Erythroblast (primary cell): ENCODE data around the gene HOXA4.

Experiments
- DNase-seq, 2 experiments: peaks; one replicate each; lab custom pipeline; 2025; lab: John Stamatoyannopoulos, UW
- GATA1 ChIP-seq: IDR thresholded peaks from 2 replicates; pipeline ENCODE4 v1.6.1; 2011; ENCODE audit warnings: low read depth, mild to moderate bottlenecking, control low read depth, low read length, moderate library complexity
- POLR2A ChIP-seq: IDR thresholded peaks from 2 replicates; pipeline ENCODE4 v1.6.1; 2011; ENCODE audit warnings: mild to moderate bottlenecking, low read length

Gene HOXA4

GRCh38 chr7:27157702-27158431 lies 27.3 kb upstream of the HOXA4 start:
- no peak for TF ChIP-seq GATA1
- no peak for TF ChIP-seq POLR2A
- no peak for DNase-seq

DNA sequence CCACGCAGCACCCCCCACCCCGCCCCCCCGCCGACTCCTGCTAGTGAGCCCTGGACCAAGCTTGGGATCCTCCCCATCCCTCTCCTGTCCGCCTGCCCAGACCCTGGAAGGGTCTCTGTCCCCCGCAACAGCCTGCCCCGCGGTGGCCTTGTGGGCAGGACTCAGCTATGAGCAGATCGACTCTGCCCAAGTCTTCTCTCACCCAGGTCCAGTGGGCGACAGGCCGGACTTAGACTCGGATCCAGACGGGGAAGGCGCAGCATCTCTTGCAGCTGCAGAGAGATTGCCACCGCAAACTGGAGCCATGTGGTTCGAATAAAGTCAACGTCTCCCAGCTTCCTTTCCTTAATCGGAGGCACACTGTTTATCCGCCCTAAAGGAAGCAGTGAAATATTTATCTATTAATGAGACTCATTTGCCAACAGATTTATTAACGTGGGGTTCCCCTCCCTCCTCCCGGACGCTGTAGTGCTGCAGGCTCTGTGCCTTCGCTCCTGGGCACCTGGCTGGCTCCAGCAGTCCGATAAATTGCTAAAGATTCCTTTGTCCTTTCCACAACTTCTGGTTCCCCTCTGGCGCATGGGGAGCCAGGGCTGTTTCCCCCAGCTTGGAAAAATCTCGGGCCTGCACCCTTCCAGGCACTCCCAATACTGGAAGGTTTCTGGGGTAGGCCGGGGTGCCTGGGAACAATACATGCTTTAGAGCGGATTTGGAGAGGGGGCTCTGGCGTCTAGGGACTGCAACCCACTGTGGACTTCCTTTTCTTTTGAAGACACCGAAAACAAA lies 26.6 kb upstream of the HOXA4 start:
- no peak for TF ChIP-seq POLR2A
- no peak for TF ChIP-seq GATA1

GRCh38 chr7:27156508-27156898 lies 25.9 kb upstream of the HOXA4 start, which contains the start of gene HOXA7:
Gene HOXA7 (minus strand): TSS chr7:27156675. CDS start chr7:27156545, 130 bp downstream.
- no peak for DNase-seq
- no peak for TF ChIP-seq POLR2A
- no peak for TF ChIP-seq GATA1

More for the DNA sequence above, 26.6 kb upstream of the HOXA4 start:
- no peak for DNase-seq

- DNase-seq, result no peak
- TF ChIP-seq GATA1, result no peak
- TF ChIP-seq POLR2A, result no peak
These were observed 25.4 kb upstream of the HOXA4 start for GRCh38 chr7:27155816-27156507.

DNA sequence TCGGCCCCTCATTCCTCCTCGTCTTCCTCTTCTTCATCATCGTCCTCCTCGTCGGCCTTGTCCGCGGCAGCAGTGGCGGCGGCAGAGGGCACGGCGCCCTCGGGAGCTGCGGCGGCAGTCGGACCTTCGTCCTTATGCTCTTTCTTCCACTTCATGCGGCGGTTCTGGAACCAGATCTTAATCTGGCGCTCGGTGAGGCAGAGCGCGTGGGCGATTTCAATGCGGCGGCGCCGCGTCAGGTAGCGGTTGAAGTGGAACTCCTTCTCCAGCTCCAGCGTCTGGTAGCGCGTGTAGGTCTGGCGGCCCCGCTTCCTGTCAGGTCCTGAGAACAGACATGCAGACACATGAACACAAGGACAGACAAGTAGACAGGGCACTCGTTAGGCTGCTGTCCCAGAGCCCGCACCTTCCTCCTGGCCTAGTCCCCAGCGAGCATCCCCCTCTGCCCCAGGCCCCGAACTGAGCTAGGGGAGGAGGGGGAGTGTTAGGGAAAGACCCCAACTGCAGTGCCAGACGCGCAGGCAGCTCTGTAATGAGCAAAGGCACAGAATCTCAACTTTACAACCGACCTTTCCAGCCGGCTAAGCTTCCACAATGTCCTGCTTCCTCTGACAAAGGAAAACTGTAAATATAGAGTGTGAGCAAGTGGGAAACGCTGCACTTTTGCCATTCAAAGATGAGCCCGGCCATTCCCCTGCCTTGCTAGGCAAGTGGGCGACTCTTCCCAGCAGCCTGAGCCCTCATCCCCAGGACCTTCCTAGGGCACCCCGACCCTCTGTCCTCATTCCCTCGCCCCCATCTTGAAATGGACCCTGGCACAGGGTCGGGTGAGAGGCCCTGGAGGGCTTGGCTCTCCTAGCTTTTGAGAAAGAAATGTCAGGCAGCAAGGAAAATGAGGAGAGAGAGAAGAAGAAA lies 24.6 kb upstream of the HOXA4 start:
- no peak for TF ChIP-seq GATA1
- no peak for TF ChIP-seq POLR2A
- DNase-seq, result no peak

DNA sequence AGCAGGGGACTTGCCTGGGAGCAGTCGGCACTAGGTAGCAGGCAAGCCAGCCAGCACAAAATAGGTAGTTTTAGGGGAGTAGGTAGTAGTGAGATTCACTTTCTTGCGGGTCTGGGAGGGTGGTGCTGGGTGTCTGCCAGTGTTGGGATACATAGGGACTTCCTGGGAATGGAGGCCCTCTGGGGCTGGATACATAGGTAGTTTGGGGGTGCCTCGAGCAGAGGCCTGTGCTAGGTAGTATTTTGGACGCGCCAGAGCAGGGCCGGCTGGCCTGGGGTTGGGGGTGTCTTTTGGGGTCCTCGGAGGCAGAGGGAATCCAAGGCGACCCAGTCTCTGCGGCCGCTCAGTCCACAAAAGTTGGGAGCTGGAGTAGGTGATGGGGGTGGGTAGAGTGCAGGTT lies 23.8 kb upstream of the HOXA4 start:
- TF ChIP-seq GATA1, result no peak
- no peak for TF ChIP-seq POLR2A
- no peak for DNase-seq

GRCh38 chr7:27153526-27153925 lies 23.0 kb upstream of the HOXA4 start:
- DNase-seq, result no peak
- TF ChIP-seq GATA1, result no peak
- no peak for TF ChIP-seq POLR2A

GRCh38 chr7:27152816-27153442 lies 22.4 kb upstream of the HOXA4 start:
- TF ChIP-seq POLR2A (no peak), GATA1 (no peak)
- DNase-seq, result no peak

DNA sequence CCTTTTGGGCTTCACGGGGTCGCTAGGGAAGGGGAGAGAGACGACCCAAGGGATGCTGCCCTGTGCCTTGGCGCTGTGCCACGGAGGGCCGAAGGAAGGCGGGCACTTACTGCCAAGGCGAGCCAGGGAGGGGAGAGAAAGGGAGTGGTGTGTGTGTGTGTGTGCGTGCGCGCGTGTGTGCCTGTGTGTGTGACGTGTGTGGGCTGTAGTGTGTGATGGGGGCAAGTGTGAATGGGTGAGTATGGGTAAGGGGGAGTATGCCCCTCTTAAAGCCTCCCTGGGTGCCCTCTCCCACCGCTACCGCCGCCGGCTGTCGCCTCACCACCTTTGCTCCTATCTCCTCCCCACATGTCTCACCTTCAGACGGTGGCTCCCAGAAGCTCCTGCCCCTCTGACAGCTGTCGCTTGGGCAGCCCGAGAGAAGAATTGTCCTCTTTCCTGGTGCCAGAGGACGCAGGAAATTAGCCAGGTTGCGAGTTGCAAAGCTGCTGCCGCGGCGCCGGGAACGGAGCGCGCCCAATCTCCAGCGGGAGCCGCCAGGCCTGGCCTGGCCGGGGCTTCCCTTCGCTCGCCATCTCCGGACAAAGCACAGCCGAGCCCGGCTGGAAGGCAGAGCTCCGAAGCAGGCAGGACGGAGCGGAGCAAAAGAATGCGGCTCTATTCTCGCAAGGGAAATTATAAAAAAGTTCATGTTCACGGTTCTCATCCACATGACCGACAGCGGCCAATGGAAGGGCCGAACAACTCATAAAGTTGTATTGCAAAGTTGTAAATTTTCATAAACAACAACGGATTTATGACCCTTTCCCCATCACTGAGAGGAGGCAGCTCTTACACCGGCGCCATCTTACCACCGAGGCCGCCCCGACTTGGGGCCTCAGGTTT lies 21.6 kb upstream of the HOXA4 start, which contains the start of gene HOXA3:
Gene HOXA3 (minus strand): TSS at position 653 of the 885 bp plus-strand sequence. CDS start 41,943 bp downstream, outside the sequence.
- TF ChIP-seq POLR2A (no peak), GATA1 (no peak)
- DNase-seq, result no peak

GRCh38 chr7:27151341-27151930 lies 20.9 kb upstream of the HOXA4 start:
- DNase-seq, result no peak
- no peak for TF ChIP-seq GATA1
- no peak for TF ChIP-seq POLR2A
